Measurements from ENCODE around the gene C2CD4B. TPM values are rescaled to one million over a fixed set of nuclear protein-coding genes. Genes with fewer than 3 reads are reported as not detected.

C2CD4B gene
- total RNA-seq, 2 donors from 2014 or later, result 3.9 to 5.9 TPM

GRCh38 chr15:62149729-62150128 is 15.4 kb downstream of the C2CD4B start:
- Histone ChIP-seq H3K27me3 (no peaks in the 10 kb centered on the region), H3K4me3 (no peak overlapping the region), H3K4me1 (no peaks in the 10 kb centered on the region), H3K9me3 (no peaks in the 10 kb centered on the region), H3K27ac (no peak overlapping the region), H3K36me3 (no peaks in the 10 kb centered on the region)
- no peak for DNase-seq (ENCODE audit: low spot score)
- no peak for TF ChIP-seq CTCF (IDR thresholded peaks at IDR 0.05)

- Histone ChIP-seq H3K27me3 (no peaks in the 10 kb centered on the region), H3K9me3 (no peaks in the 10 kb centered on the region), H3K4me1 (no peaks in the 10 kb centered on the region), H3K4me3 (no peak overlapping the region), H3K36me3 (no peaks in the 10 kb centered on the region), H3K27ac (no peak overlapping the region)
- no peak for DNase-seq (ENCODE audit: low spot score)
- no peak for TF ChIP-seq CTCF (IDR thresholded peaks at IDR 0.05)
Observed at GRCh38 chr15:62147551-62147950, 17.5 kb downstream of the C2CD4B start.

GRCh38 chr15:62147149-62147548 is 17.9 kb downstream of the C2CD4B start:
- Histone ChIP-seq H3K4me1 (no peaks in the 10 kb centered on the region), H3K36me3 (no peaks in the 10 kb centered on the region), H3K27ac (no peak overlapping the region), H3K4me3 (no peak overlapping the region), H3K9me3 (no peaks in the 10 kb centered on the region), H3K27me3 (no peaks in the 10 kb centered on the region)
- no peak for TF ChIP-seq CTCF (IDR thresholded peaks at IDR 0.05)
- DNase-seq (ENCODE audit: low spot score), result no peak

GRCh38 chr15:62145015-62145735 is 19.9 kb downstream of the C2CD4B start:
- Histone ChIP-seq H3K4me1 (no peaks in the 10 kb centered on the region), H3K27ac (no peak overlapping the region), H3K4me3 (no peak overlapping the region), H3K36me3 (no peaks in the 10 kb centered on the region), H3K27me3 (no peaks in the 10 kb centered on the region), H3K9me3 (no peaks in the 10 kb centered on the region)
- TF ChIP-seq CTCF (IDR thresholded peaks at IDR 0.05), result no peak
- no peak for DNase-seq (ENCODE audit: low spot score)

GRCh38 chr15:62142736-62143135 is 22.3 kb downstream of the C2CD4B start:
- Histone ChIP-seq H3K36me3 (no peaks in the 10 kb centered on the region), H3K27ac (no peak overlapping the region), H3K4me1 (no peaks in the 10 kb centered on the region), H3K9me3 (no peaks in the 10 kb centered on the region), H3K4me3 (no peak overlapping the region), H3K27me3 (no peaks in the 10 kb centered on the region)
- no peak for DNase-seq (ENCODE audit: low spot score)
- TF ChIP-seq CTCF (IDR thresholded peaks at IDR 0.05), result no peak
